HG02610 (cell line): ENCODE measurements around the gene SMIM44.

ENCODE experiments used
- ATAC-seq: cut with Tn5 transposase; IDR thresholded peaks from one replicate; pipeline ENCODE4 v1.9.1; 2021; ENCODE audit warnings: mild to moderate bottlenecking, moderate library complexity; ENCODE audit not compliant: unreplicated experiment

Gene SMIM44

GRCh38 chr19:3501780-3502179, 18.5 kb upstream of the SMIM44 start:
- ATAC-seq, result no peak

GRCh38 chr19:3500429-3501101, 17.3 kb upstream of the SMIM44 start, which contains the start of gene DOHH:
Gene DOHH, minus strand, starts transcription at chr19:3500674. Its CDS starts 3,860 bp downstream, at chr19:3496814.
- peak; percentile 79 for ATAC-seq

- no peak for ATAC-seq
Observed at GRCh38 chr19:3499738-3500428, 16.6 kb upstream of the SMIM44 start.

DNA sequence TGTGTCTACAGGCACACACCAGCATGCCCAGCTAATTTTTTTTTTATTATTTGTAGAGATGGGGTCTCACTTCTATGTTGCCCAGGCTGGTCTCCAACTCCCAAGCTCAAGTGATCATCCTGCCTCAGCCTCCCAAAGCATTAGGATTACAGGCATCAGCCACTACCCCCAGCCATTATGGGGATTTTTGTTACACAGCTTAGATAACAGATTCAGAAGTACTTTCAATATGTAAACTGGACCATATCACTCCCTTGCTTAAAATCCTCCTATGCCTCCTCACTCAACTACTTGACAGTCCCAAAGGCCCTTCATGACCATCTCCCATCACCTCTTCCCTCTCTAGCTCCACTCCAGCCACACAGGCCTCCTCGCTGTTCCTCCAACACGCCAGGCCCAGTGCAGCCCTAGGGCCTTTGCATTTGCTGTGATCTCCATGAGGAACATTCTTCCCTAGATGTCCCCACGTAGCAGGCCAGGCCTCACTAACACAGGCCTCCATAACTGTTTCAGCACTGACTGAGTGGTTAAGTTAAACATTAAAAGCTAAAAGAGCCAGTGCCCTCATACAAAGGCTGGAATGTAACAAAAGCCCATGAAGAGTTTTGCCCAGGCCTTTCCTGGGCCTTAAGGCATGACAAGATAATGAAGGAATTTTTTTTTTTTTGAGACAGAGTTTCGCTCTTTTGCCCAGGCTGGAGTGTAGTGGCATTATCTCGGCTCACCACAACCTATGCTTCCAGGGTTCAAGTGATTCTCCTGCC, 14.7 kb upstream of the SMIM44 start:
- no peak for ATAC-seq

DNA sequence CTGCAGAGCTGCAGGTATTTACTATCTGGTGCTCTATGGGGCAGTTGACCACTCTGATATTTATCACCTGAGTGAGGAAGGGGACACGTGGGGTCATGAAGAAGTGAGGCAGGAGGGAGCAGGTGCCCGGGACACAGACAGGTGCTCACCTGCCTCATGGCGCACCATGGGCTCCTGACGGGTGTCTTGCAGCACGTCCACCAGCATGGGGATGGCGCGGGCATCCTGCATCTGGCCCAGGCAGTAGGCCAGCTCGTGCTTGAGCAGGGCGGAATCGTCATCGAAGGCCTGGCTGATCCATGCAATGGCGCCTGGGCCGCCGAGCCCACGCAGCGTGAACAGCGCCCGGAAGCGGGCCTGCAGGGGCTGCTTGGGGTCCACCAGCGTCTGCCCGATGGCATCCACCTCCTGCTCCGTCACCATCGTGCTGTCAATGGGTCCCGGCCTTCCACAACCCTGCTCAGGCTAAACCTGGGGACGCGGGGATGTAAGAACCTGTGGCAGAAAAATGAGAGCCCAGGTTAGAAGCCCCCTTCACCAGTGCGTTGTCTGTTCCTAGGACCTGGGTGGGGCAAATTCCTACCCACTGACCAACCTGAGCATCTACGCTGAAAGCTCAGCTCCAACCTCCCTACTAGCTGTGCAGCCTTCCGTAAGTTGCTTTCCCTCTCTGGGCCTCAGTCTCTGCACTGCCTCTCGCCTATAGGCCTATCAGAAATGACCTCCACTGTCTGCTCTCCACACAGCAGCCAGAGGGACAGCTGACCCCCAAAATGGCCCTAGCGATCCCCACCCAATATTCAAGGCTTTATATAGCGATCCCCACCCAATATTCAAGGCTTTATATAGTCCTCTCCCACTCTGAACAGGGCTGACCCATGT, 13.4 kb upstream of the SMIM44 start:
- no peak for ATAC-seq

- ATAC-seq, result no peak
Observed at GRCh38 chr19:3494559-3494958, 11.3 kb upstream of the SMIM44 start.

DNA sequence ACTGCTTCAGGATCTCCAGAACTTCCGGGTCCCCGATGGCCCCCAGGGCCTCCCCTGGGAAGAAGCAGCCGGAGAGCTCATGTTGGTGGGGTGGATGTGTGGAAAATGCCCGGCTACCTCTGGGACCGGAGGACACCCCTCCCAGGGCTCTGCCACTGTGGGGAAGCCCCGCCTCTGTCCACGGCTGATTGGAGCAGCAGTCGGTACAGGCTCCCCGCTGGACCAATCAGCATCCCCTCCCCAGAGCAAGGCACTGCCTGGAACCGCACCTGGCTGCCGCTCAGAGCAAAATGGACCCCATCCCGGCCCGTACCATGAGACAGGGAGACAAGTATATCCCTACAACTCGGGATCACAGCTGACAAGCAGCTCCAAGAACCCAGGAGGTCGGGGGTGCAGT, 10.8 kb upstream of the SMIM44 start:
- ATAC-seq, result no peak

GRCh38 chr19:3493651-3494050, 10.4 kb upstream of the SMIM44 start:
- no peak for ATAC-seq

GRCh38 chr19:3492919-3493318, 9.7 kb upstream of the SMIM44 start:
- no peak for ATAC-seq

DNA sequence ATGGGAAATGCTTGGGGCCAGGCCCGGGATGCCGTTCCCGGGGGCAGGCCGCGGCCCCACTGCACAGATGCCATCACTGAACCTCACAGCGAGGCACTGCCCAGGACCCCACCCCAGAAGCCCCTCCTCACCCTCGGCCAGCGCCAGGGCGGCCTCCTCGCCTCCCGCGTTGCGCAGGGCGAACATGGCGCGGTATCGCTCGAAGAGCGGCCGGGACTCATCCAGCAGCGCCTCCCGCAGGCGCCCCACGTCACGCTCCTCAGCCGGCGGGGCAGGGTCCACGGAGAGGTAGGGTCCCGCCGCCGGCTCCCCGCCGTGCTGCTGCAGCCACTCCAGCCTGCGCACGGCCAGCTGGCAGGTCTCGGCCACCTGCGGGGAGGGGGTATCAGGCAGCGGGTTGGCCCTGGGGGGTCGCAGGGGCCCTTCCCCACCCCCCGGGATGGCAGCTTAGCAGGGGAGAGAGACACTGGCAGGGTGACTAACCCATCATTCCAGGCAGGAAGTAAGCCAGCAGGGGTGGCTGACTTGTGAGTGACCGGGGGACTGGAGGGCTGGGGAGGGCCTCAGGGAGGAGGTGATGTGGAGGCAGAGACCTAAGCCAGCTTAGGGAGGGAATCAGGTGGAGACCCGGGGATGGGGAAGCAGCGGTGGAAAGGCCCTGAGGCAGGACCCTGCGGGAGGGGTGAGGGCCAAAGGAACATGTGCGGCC, 9.0 kb upstream of the SMIM44 start:
- no peak for ATAC-seq

- ATAC-seq, result no peak
Observed at GRCh38 chr19:3491396-3492119, 8.3 kb upstream of the SMIM44 start.

DNA sequence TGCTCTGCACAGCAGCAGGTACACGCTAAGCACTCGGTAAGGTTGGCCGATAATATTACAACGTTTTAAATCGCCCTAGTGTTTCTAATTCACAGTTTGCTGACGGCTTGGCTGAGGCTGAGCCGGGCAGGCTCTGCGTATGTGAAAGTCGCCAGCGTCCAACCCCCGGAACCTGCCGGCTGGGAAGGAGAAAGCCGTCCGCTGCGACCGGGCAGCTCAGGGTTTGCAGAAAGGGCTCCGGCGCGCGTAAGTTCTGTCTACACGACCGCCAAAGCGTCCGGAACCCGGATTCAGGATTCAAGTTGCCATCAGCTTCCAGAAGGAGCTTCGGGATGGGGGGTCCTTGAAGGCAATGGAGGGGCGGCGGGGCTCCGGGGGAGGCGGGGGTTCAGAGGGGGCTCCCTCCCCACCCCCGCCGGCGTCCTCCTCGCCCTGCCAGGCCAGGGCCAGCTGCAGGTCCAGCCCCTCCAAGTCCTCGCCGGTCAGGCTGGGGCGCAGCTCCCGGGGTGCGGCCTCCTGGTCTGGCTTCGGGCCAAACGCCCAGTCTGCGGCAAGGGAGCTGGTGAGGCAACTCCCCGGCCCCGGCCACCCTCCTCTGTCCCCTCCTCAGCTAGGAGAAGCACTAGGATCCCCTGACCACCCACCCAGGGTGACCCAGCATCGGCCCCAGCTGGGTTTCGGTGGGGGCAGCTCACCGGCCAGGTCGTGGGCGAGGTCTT, 575 bp downstream of the SMIM44 start:
- no peak for ATAC-seq

DNA sequence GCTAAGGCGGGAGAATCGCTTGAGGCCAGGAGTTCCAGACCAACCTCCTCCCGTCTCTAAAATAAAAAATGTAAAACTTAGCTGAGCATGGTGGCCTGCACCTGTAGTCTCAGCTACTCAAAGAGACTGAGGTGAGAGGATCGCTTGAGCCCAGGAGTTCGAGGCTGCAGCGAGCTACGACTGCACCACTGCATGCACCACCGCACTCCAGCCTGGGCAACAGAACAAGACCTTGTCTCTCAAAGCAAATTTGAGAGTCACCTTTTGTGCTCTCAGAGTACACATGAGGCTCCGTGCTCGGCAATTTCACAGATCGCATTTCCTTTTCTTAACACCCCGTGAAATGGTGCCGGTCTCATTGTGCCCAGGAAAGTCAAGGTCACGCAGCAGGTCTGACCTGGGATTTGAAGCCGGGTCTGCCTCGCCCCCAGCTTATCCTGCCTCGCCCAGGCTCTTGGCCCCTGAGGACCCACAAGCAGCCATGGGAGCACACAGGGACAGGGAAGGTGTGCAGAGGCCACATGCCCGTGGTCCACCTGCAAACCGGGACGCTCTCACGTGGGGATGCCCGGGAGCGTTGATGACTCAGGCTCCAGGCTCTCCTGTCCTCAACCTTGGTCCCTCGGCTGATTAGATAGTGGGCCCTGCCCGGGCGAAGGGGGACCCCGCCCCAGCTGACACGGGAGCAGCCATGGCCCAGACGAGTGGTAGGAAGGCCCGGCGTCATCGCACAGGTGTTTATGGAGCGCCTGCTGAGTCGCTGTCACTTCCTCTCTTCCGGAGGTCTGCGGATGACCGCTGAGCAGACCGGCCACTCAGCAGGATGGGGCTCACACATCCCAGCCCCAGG, 1.8 kb downstream of the SMIM44 start:
- ATAC-seq, result no peak

- ATAC-seq, result no peak
Observed at GRCh38 chr19:3480383-3481091, 2.7 kb downstream of the SMIM44 start, which contains the start of gene SMIM24. Gene SMIM24, minus strand, starts transcription at chr19:3480525. Its CDS starts 62 bp downstream, at chr19:3480463.

DNA sequence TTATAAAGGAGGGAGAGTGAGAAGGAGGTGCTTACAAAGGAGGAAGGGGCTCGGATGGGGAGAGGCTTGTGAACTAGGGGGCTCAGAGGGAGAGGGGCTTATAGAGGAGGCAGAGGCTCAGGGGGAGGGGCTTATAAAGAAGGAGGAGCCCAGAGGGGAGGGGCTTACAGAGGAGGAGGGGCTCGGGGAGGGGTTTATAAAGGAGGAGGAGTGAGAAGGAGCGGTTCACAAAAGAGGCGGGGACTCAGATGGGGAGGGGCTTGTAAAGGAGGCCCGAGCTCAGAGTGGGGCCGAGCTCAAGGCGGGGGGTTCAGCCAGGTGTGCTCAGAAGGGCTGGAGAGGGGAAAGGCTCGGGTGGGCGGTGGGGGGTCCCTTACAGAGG, 3.4 kb downstream of the SMIM44 start:
- ATAC-seq, result no peak

DNA sequence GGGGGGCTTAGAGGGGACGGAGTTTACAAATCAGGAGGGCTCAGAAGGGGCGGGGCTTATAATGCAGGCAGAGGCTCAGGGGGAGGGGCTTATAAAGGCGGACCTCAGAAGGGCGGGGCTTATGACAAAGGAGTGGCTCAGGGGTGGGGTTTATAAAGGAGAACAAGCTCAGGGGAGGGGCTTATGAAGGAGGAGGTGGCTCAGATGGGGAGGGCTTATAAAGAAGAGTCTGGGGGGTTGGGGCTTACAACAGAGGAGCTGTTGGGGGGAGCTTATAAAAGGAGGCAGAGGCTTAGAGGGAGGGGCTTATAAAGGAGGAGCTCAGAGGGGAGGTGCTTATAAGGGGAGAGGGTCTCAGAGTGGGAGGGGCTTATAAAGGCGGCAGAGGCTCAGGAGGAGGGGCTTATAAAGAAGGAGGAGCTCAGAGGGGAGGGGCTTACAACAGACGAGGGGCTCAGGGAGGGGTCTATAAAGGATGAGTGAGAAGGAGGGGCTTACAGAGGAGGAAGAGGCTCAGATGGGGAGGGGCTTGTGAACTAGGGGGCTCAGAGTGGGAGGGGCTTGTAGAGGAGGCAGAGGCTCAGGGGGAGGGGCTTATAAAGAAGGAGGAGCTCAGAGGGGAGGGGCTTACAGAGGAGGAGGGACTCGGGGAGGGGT, 3.9 kb downstream of the SMIM44 start:
- ATAC-seq, result no peak
